HCT116 (cell line): ENCODE measurements around the gene APBB2. TPM values are rescaled to one million over a fixed set of nuclear protein-coding genes. Genes with fewer than 3 reads are reported as not detected.

ENCODE experiments used
- ATAC-seq: fragments of 200-7000 bp; cut with Tn5 transposase; 2 replicates; pipeline ENCODE4 v1.9.1; 2020; ENCODE audit warnings: mild to moderate bottlenecking, moderate library complexity
- BruUV-seq: library from RNA; stranded (reverse); fragments of 400-500 nt; replicated peaks from 2 replicates; lab custom pipeline; 2021; lab: Mats Ljungman, UMichigan
- CTCF ChIA-PET: fragments of 300-600 bp; sonication (Branson Sonifier 250); formaldehyde crosslinking; loops from one replicate; lab custom pipeline; 2021; ENCODE audit warnings: antibody characterized with exemption; lab: Charles Lee
- POLR2A ChIA-PET: fragments of 300-600, 350-600 bp; sonication (Branson Sonifier 250); formaldehyde crosslinking; loops from one replicate; lab custom pipeline; 2021; ENCODE audit warnings: antibody characterized with exemption; lab: Charles Lee
- RAD21 ChIA-PET, 2 experiments: fragments of 300-600 bp; sonication (Branson Sonifier 250); formaldehyde crosslinking; loops; one replicate each; lab custom pipeline; 2023; ENCODE audit warnings: low total read pairs in 2 of 2; ENCODE audit not compliant: uncharacterized antibody in 2 of 2, unreplicated experiment in 2 of 2, low non-redundant PET in 1 of 2; lab: Charles Lee
- DNase-seq: peaks from one replicate; pipeline ENCODE4 v3.0.0-alpha.2; 2010; ENCODE audit warnings: low read depth, low spot score
- H2AFZ ChIP-seq: fragments of 200-600 bp; shearing (Covaris generic), sonication (generic); 2 replicates; pipeline ENCODE4 v1.6.1; 2017; ENCODE audit warnings: low read depth, mixed run types, mixed read lengths, antibody characterized with exemption, low read length; ENCODE audit not compliant: poor library complexity, severe bottlenecking
- H3K27ac ChIP-seq: 2 replicates; pipeline ENCODE4 v1.5.1; 2012; ENCODE audit warnings: low read depth, low read length
- H3K27me3 ChIP-seq: fragments of 200-600 bp; sonication (generic); 2 replicates; pipeline ENCODE4 v1.6.1; 2016; ENCODE audit warnings: mixed run types, low read length, mixed read lengths; ENCODE audit not compliant: insufficient read depth
- H3K36me3 ChIP-seq, 2 experiments: fragments of 200-500 bp in 1 of 2; fragments of 200-600 bp in 1 of 2; sonication (Bioruptor generic) in 1 of 2; sonication (generic) in 1 of 2; 2 replicates each; pipeline versions ENCODE4 v1.5.1 to v1.6.1; 2014 to 2016; ENCODE audit warnings: low read length in 2 of 2, inconsistent platforms in 1 of 2, mixed read lengths in 1 of 2, mixed run types in 1 of 2; ENCODE audit not compliant: insufficient read depth in 2 of 2, control insufficient read depth in 1 of 2
- H3K4me1 ChIP-seq, 2 experiments: fragments of 200-600 bp in 1 of 2; sonication (generic) in 1 of 2; 2 replicates each; pipeline versions ENCODE4 v1.5.1 to v1.6.1; 2012 to 2017; ENCODE audit warnings: low read length in 2 of 2, inconsistent platforms in 1 of 2, mild to moderate bottlenecking in 1 of 2, mixed read lengths in 1 of 2, mixed run types in 1 of 2, moderate library complexity in 1 of 2; ENCODE audit not compliant: insufficient read depth in 2 of 2, control insufficient read depth in 1 of 2
- H3K4me2 ChIP-seq: fragments of 200-600 bp; sonication (generic); 2 replicates; pipeline ENCODE4 v1.6.1; 2017; ENCODE audit warnings: mixed run types, low read length, mixed read lengths
- H3K4me3 ChIP-seq, 2 experiments: fragments of 200-600 bp in 1 of 2; sonication (generic) in 1 of 2; replicated peaks in 1 of 2; 2 replicates each; pipeline ENCODE4 v1.5.1; 2011 to 2016; ENCODE audit warnings: low read length in 2 of 2, control low read depth in 1 of 2, low read depth in 1 of 2, mild to moderate bottlenecking in 1 of 2, mixed read lengths in 1 of 2, mixed run types in 1 of 2
- H3K79me2 ChIP-seq: fragments of 200-600 bp; sonication (generic); 2 replicates; pipeline ENCODE4 v1.6.1; 2017; ENCODE audit warnings: mild to moderate bottlenecking, mixed run types, low read length, moderate library complexity, mixed read lengths; ENCODE audit not compliant: insufficient read depth
- H3K9ac ChIP-seq: fragments of 200-600 bp; sonication (generic); 2 replicates; pipeline ENCODE4 v1.6.1; 2016; ENCODE audit warnings: low read length, mixed read lengths
- H3K9me2 ChIP-seq: fragments of 200-600 bp; sonication (generic), shearing (Covaris generic); 2 replicates; pipeline ENCODE4 v1.6.1; 2017; ENCODE audit warnings: mixed run types, mild to moderate bottlenecking, moderate library complexity; ENCODE audit not compliant: insufficient read depth
- H3K9me3 ChIP-seq, 2 experiments: fragments of 200-500 bp in 1 of 2; fragments of 200-600 bp in 1 of 2; sonication (Bioruptor generic) in 1 of 2; sonication (generic) in 1 of 2; 2 replicates each; pipeline ENCODE4 v1.6.1; 2014 to 2017; ENCODE audit warnings: low read length in 2 of 2, mixed read lengths in 2 of 2, inconsistent platforms in 1 of 2, low read depth in 1 of 2, mild to moderate bottlenecking in 1 of 2, mixed run types in 1 of 2, moderate library complexity in 1 of 2; ENCODE audit not compliant: control insufficient read depth in 1 of 2, insufficient read depth in 1 of 2
- H4K20me1 ChIP-seq: fragments of 200-600 bp; sonication (generic), shearing (Covaris generic); 2 replicates; pipeline ENCODE4 v1.6.1; 2017; ENCODE audit warnings: mixed run types, mild to moderate bottlenecking, moderate library complexity; ENCODE audit not compliant: insufficient read depth
- ATF3 ChIP-seq: IDR thresholded peaks from 2 replicates; pipeline ENCODE4 v1.6.1; 2012
- CBX3 ChIP-seq: IDR thresholded peaks from 2 replicates; pipeline ENCODE4 v1.6.1; 2012; ENCODE audit warnings: low read depth
- CEBPB ChIP-seq: IDR thresholded peaks from 2 replicates; pipeline ENCODE4 v1.6.1; 2012; ENCODE audit warnings: low read depth
- CTCF ChIP-seq, 3 experiments: fragments of 200-600 bp in 1 of 3; sonication (generic) in 1 of 3; IDR thresholded peaks in 2 of 3; conservative IDR thresholded peaks in 1 of 3; 2 replicates each; pipeline ENCODE4 v1.5.1; 2012 to 2017; ENCODE audit warnings: low read depth in 2 of 3, low read length in 2 of 3, antibody characterized with exemption in 1 of 3, borderline replicate concordance in 1 of 3, control low read depth in 1 of 3, mild to moderate bottlenecking in 1 of 3, mixed read lengths in 1 of 3, mixed run types in 1 of 3, moderate library complexity in 1 of 3; ENCODE audit not compliant: insufficient read depth in 1 of 3
- EGR1 ChIP-seq: IDR thresholded peaks from 2 replicates; pipeline ENCODE4 v1.6.1; 2012; ENCODE audit warnings: low read depth
- ELF1 ChIP-seq: IDR thresholded peaks from 2 replicates; pipeline ENCODE4 v1.6.1; 2012; ENCODE audit warnings: low read depth, borderline replicate concordance
- EZH2 ChIP-seq: fragments of 200-600 bp; sonication (generic); IDR thresholded peaks from 2 replicates; pipeline ENCODE4 v1.6.1; 2017; ENCODE audit warnings: antibody characterized with exemption, mixed run types
- JUND ChIP-seq: IDR thresholded peaks from 2 replicates; pipeline ENCODE4 v1.6.1; 2012
- POLR2A ChIP-seq: IDR thresholded peaks from 2 replicates; pipeline ENCODE4 v1.7.0; 2011; ENCODE audit warnings: borderline replicate concordance; ENCODE audit not compliant: insufficient read depth, insufficient read length; ENCODE audit errors: extremely low read depth
- POLR2AphosphoS5 ChIP-seq: IDR thresholded peaks from 2 replicates; pipeline ENCODE4 v1.6.1; 2011; ENCODE audit warnings: mild to moderate bottlenecking, low read depth, low read length, moderate library complexity
- SIN3A ChIP-seq: IDR thresholded peaks from 2 replicates; pipeline ENCODE4 v1.6.1; 2012; ENCODE audit warnings: low read depth
- SP1 ChIP-seq: IDR thresholded peaks from 2 replicates; pipeline ENCODE4 v1.6.1; 2012; ENCODE audit warnings: low read depth
- TCF7L2 ChIP-seq: IDR thresholded peaks from 2 replicates; pipeline ENCODE4 v1.7.0; 2011; ENCODE audit warnings: borderline replicate concordance, inconsistent platforms; ENCODE audit not compliant: insufficient read depth, insufficient read length; ENCODE audit errors: extremely low read depth
- YY1 ChIP-seq: IDR thresholded peaks from 2 replicates; pipeline ENCODE4 v1.6.1; 2011; ENCODE audit warnings: low read length, low read depth, moderate library complexity, mild to moderate bottlenecking; ENCODE audit not compliant: insufficient replicate concordance; ENCODE audit errors: extremely low read depth
- ZBTB33 ChIP-seq: IDR thresholded peaks from 2 replicates; pipeline ENCODE4 v1.6.1; 2011; ENCODE audit warnings: mild to moderate bottlenecking, low read length, moderate library complexity; ENCODE audit not compliant: insufficient replicate concordance; ENCODE audit errors: extremely low read depth
- ZFX ChIP-seq: fragments of 450-650 bp; IDR thresholded peaks from 2 replicates; pipeline ENCODE4 v1.6.1; 2017
- intact Hi-C: fragments of 100-400 bp; cut with micrococcal nuclease; formaldehyde crosslinking; loops from 2 replicates; pipeline ENCODE4 v1.10.0; 2022
- total RNA-seq: library from RNA; stranded (reverse); gene quantifications from one replicate; pipeline ENCODE4 v1.2.1, GENCODE V29; 2021; ENCODE audit not compliant: unreplicated experiment

APBB2 gene
- total RNA-seq, 1 experiment from 2014 or later = 72.5 TPM

GRCh38 chr4:40782876-40783275, 431.5 kb downstream of the APBB2 start:
- ATAC-seq (no peak), DNase-seq (no peak)
- no peaks in the 10 kb centered on the region for H3K79me2 ChIP-seq
- no peaks in the 10 kb centered on the region for H3K36me3 ChIP-seq
- H3K4me1 ChIP-seq = no peaks in the 10 kb centered on the region
- no peak overlapping the region for H2AFZ ChIP-seq
- no peak overlapping the region for H3K9ac ChIP-seq
- no TSS peak for BruUV-seq
- no peaks in the 10 kb centered on the region for H4K20me1 ChIP-seq
- RAD21 ChIA-PET = no interaction called here
- no peak overlapping the region for H3K4me2 ChIP-seq
- CTCF ChIA-PET = no interaction called here
- no peaks in the 10 kb centered on the region for H3K27me3 ChIP-seq
- H3K9me3 ChIP-seq = no peaks in the 10 kb centered on the region
- no peak overlapping the region for H3K27ac ChIP-seq
- H3K9me2 ChIP-seq = no peaks in the 10 kb centered on the region
- POLR2A ChIA-PET = no interaction called here
- TF ChIP-seq POLR2A (no peak), SIN3A (no peak), ZFX (no peak), CBX3 (no peak), ATF3 (no peak), ELF1 (no peak), EGR1 (no peak), CEBPB (no peak), YY1 (no peak), SP1 (no peak), ZBTB33 (no peak), CTCF (IDR thresholded peaks at IDR 0.05 in 2 of 3, conservative IDR thresholded peaks at IDR 0.05 in 1 of 3; ENCODE audit: borderline replicate concordance in 1 of 3, insufficient read depth in 1 of 3, low read depth in 2 of 3, low read length in 2 of 3) (no peak), EZH2 (no peak), TCF7L2 (no peak), JUND (no peak), POLR2AphosphoS5 (no peak)
- intact Hi-C loops = no loop called here
- no peak overlapping the region for H3K4me3 ChIP-seq
